ENCODE measurements around the gene LRP10.

GRCh38 chr14:22839159-22839779 lies 32.3 kb upstream of the LRP10 start:
- TF ChIP-seq REST (IDR thresholded peaks at IDR 0.05; ENCODE audit: insufficient read depth in 1 of 2, low read depth in 2 of 2, low read length in 2 of 2) (no peak), TAF1 (IDR thresholded peaks at IDR 0.05; ENCODE audit: borderline replicate concordance, insufficient read depth, low read length) (no peak)

Measured in PFSK-1 (cell line).